Stomach (tissue), 9 donors: Measurements from ENCODE around the gene MRC1. TPM values are rescaled to one million over a fixed set of nuclear protein-coding genes. Genes with fewer than 3 reads are reported as not detected.

Experiments
- DNase-seq, 2 donors: peaks; one replicate each; pipeline versions ENCODE4 v3.0.0 to v3.0.0-alpha.2; 2013 to 2019
- H3K27ac ChIP-seq, 5 donors: fragments of 200-600 bp in 4 of 5; sonication (generic) in 4 of 5; one replicate each; pipeline ENCODE4 v1.5.1; 2013 to 2019; ENCODE audit warnings: mild to moderate bottlenecking in 1 of 5, moderate library complexity in 1 of 5
- H3K27me3 ChIP-seq, 3 donors: fragments of 200-600 bp; sonication (generic); one replicate each; pipeline ENCODE4 v1.5.1; 2017 to 2019; ENCODE audit warnings: mixed run types in 1 of 3
- H3K36me3 ChIP-seq, 4 donors: fragments of 200-600 bp; sonication (generic); 1 replicate in 3 of 4; 2 replicates in 1 of 4; pipeline ENCODE4 v1.5.1; 2016 to 2019
- H3K4me1 ChIP-seq, 4 donors: fragments of 200-600 bp; sonication (generic); one replicate each; pipeline ENCODE4 v1.5.1; 2016 to 2019
- H3K4me3 ChIP-seq, 4 donors: fragments of 200-600 bp; sonication (generic) in 3 of 4; one replicate each; pipeline ENCODE4 v1.5.1; 2016 to 2019; ENCODE audit warnings: mild to moderate bottlenecking in 1 of 4
- H3K9me3 ChIP-seq, 4 donors: fragments of 200-600 bp; sonication (generic); one replicate each; pipeline ENCODE4 v1.5.1; 2016 to 2019
- CTCF ChIP-seq, 7 experiments: fragments of 450-650 bp in 4 of 7; fragments of 200-600 bp in 3 of 7; sonication (generic) in 3 of 7; IDR thresholded peaks; one replicate each; pipeline ENCODE4 v1.5.1; 2016 to 2019; ENCODE audit warnings: antibody characterized with exemption in 7 of 7, control low read depth in 2 of 7, mild to moderate bottlenecking in 1 of 7
- EP300 ChIP-seq: sonication (generic); formaldehyde crosslinking; IDR thresholded peaks from one replicate; pipeline ENCODE4 v1.6.1; 2017; ENCODE audit warnings: antibody characterized with exemption
- POLR2A ChIP-seq, 4 donors: fragments of 450-650 bp; IDR thresholded peaks; one replicate each; pipeline ENCODE4 v1.6.1; 2016; ENCODE audit warnings: antibody characterized with exemption in 4 of 4, control low read depth in 2 of 4, mild to moderate bottlenecking in 1 of 4, moderate library complexity in 1 of 4
- POLR2AphosphoS5 ChIP-seq, 3 donors: sonication (generic); formaldehyde crosslinking; IDR thresholded peaks; one replicate each; pipeline ENCODE4 v1.6.1; 2016; ENCODE audit warnings: antibody characterized with exemption in 3 of 3
- WGBS, 5 donors: extraction: QIAGEN DNeasy Blood & Tissue Kit in 3 of 5; methylation state at CpG; one replicate each; pipeline versions ENCODE4 v1.1.5 to v1.1.7; 2013 to 2018; 5-methylcytosine and 5-hydroxymethylcytosine counted together
- intact Hi-C: fragments of 100-400 bp; cut with DNase I; formaldehyde crosslinking; loops from one replicate; pipeline ENCODE4 v1.15.1; 2023; ENCODE audit warnings: low total_unique reads
- polyA plus RNA-seq, 3 donors: library from polyadenylated mRNA; stranded (reverse); fragments of 200-250 nt; gene quantifications; one replicate each; pipeline ENCODE4 v1.2.3, GENCODE V29; 2013
- total RNA-seq, 5 donors: library from RNA; depleted of rRNA; stranded (reverse); fragments of >200 nt; gene quantifications; one replicate each; pipeline versions ENCODE4 v1.1.0 to v1.2.3, GENCODE V29; 2014 to 2016
- donor health status: healthy with polysubstance abuse.
- donor health status: Bipolar disorder and iron deficiency.
- donor health status: healthy.

The MRC1 gene
- total and polyA plus RNA-seq, 8 donors, result 1.9 to 50.3 (median 7.5) TPM

- no peaks in the 10 kb centered on the region for H3K4me1 ChIP-seq
- no peak overlapping the region for H3K4me3 ChIP-seq
- no peak overlapping the region for H3K27ac ChIP-seq
- no peak for DNase-seq
- H3K36me3 ChIP-seq, result no peaks in the 10 kb centered on the region
- no peak for TF ChIP-seq EP300
- no peak for TF ChIP-seq CTCF (IDR thresholded peaks at IDR 0.05)
- no peak for TF ChIP-seq POLR2A (IDR thresholded peaks at IDR 0.05)
- no peak for TF ChIP-seq POLR2AphosphoS5 (IDR thresholded peaks at IDR 0.05)
- intact Hi-C loops, result no loop called here
- H3K27me3 ChIP-seq, result no peaks in the 10 kb centered on the region
- no peaks in the 10 kb centered on the region for H3K9me3 ChIP-seq
- 78 to 90% (median 88%) methylated on average over 7 of the region's 7 CpGs for WGBS, 5 donors
Measured at GRCh38 chr10:17816199-17816598, 7.1 kb downstream of the MRC1 start.

GRCh38 chr10:17817316-17817715 lies 8.2 kb downstream of the MRC1 start:
- Histone ChIP-seq H3K27ac (no peak overlapping the region), H3K4me3 (no peak overlapping the region), H3K36me3 (no peaks in the 10 kb centered on the region), H3K9me3 (no peaks in the 10 kb centered on the region), H3K27me3 (no peaks in the 10 kb centered on the region), H3K4me1 (no peaks in the 10 kb centered on the region)
- WGBS, 5 donors, result 27 to 51% (median 40%) methylated on average over 1 of the region's 1 CpG
- TF ChIP-seq POLR2AphosphoS5 (IDR thresholded peaks at IDR 0.05) (no peak), EP300 (no peak), CTCF (IDR thresholded peaks at IDR 0.05) (no peak), POLR2A (IDR thresholded peaks at IDR 0.05) (no peak)
- DNase-seq, result no peak
- intact Hi-C loops, result no loop called here

GRCh38 chr10:17817790-17818189 lies 8.6 kb downstream of the MRC1 start:
- H3K27ac ChIP-seq, result no peak overlapping the region
- no peak overlapping the region for H3K4me3 ChIP-seq

GRCh38 chr10:17819836-17820235 lies 10.7 kb downstream of the MRC1 start:
- no peaks in the 10 kb centered on the region for H3K4me1 ChIP-seq
- DNase-seq, result no peak
- H3K4me3 ChIP-seq, result no peak overlapping the region
- 74 to 83% (median 81%) methylated on average over 7 of the region's 7 CpGs for WGBS, 5 donors
- H3K27me3 ChIP-seq, result no peaks in the 10 kb centered on the region
- intact Hi-C loops, result no loop called here
- no peaks in the 10 kb centered on the region for H3K9me3 ChIP-seq
- H3K27ac ChIP-seq, result no peak overlapping the region
- TF ChIP-seq POLR2A (IDR thresholded peaks at IDR 0.05) (no peak), POLR2AphosphoS5 (IDR thresholded peaks at IDR 0.05) (no peak), EP300 (no peak), CTCF (IDR thresholded peaks at IDR 0.05) (no peak)
- no peaks in the 10 kb centered on the region for H3K36me3 ChIP-seq

More at GRCh38 chr10:17817790-17818189, 8.6 kb downstream of the MRC1 start:
- H3K9me3 ChIP-seq, result no peaks in the 10 kb centered on the region
- no peaks in the 10 kb centered on the region for H3K36me3 ChIP-seq
- H3K27me3 ChIP-seq, result no peaks in the 10 kb centered on the region
- intact Hi-C loops, result no loop called here
- WGBS, 5 donors, result 41 to 57% (median 47%) methylated on average over 3 of the region's 3 CpGs
- TF ChIP-seq POLR2AphosphoS5 (IDR thresholded peaks at IDR 0.05) (no peak), CTCF (IDR thresholded peaks at IDR 0.05) (no peak), EP300 (no peak), POLR2A (IDR thresholded peaks at IDR 0.05) (no peak)
- DNase-seq, result no peak
- H3K4me1 ChIP-seq, result no peaks in the 10 kb centered on the region
